Caco-2 (cell line): Measurements from ENCODE around the gene PLCB4. TPM values are rescaled to one million over a fixed set of nuclear protein-coding genes. Genes with fewer than 3 reads are reported as not detected.

Experiments used
- BruUV-seq: library from RNA; stranded (reverse); fragments of 400-500 nt; replicated peaks from 2 replicates; lab custom pipeline; 2021; lab: Mats Ljungman, UMichigan
- CTCF ChIA-PET: fragments of 300-600 bp; sonication (Branson Sonifier 250); formaldehyde crosslinking; loops from one replicate; lab custom pipeline; 2022; ENCODE audit warnings: antibody characterized with exemption; lab: Charles Lee
- POLR2A ChIA-PET: fragments of 300-600 bp; sonication (Branson Sonifier 250); formaldehyde crosslinking; loops from one replicate; lab custom pipeline; 2022; ENCODE audit warnings: antibody characterized with exemption; lab: Charles Lee
- DNase-seq, 2 experiments: peaks; one replicate each; pipeline versions ENCODE4 v3.0.0 to v3.0.0-alpha.2; 2020 to 2022
- H3K27me3 ChIP-seq: replicated peaks from 2 replicates; pipeline ENCODE4 v1.6.0; 2011; ENCODE audit warnings: low read length; ENCODE audit not compliant: control insufficient read depth, insufficient read depth
- H3K36me3 ChIP-seq: 2 replicates; pipeline ENCODE4 v1.5.1; 2011; ENCODE audit warnings: low read length; ENCODE audit not compliant: control insufficient read depth, insufficient read depth
- H3K4me1 ChIP-seq: fragments of 250-450 bp; sonication (Bioruptor Pico); 2 replicates; pipeline ENCODE4 v1.5.1; 2020; ENCODE audit warnings: mild to moderate bottlenecking
- H3K4me3 ChIP-seq: 2 replicates; pipeline ENCODE4 v1.5.1; 2011; ENCODE audit warnings: low read depth, mild to moderate bottlenecking, control low read depth, low read length
- H3K9me3 ChIP-seq: fragments of 250-450 bp; sonication (Bioruptor Pico); 2 replicates; pipeline ENCODE4 v1.5.1; 2020; ENCODE audit warnings: mild to moderate bottlenecking, moderate library complexity
- H3K27ac Mint-ChIP-seq: one replicate; pipeline ENCODE4 v1.8.0; 2022; ENCODE audit warnings: mixed read lengths; ENCODE audit not compliant: unreplicated experiment
- H3K27me3 Mint-ChIP-seq: one replicate; pipeline ENCODE4 v1.8.0; 2022; ENCODE audit warnings: mixed read lengths; ENCODE audit not compliant: insufficient read depth, unreplicated experiment
- H3K36me3 Mint-ChIP-seq: one replicate; pipeline ENCODE4 v1.8.0; 2022; ENCODE audit warnings: mild to moderate bottlenecking, mixed read lengths; ENCODE audit not compliant: insufficient read depth, unreplicated experiment
- H3K4me1 Mint-ChIP-seq: one replicate; pipeline ENCODE4 v1.8.0; 2022; ENCODE audit warnings: low read depth, mixed read lengths; ENCODE audit not compliant: unreplicated experiment
- H3K4me3 Mint-ChIP-seq: one replicate; pipeline ENCODE4 v1.8.0; 2022; ENCODE audit warnings: mild to moderate bottlenecking, moderate library complexity, mixed read lengths; ENCODE audit not compliant: unreplicated experiment
- H3K9me3 Mint-ChIP-seq: one replicate; pipeline ENCODE4 v1.8.0; 2022; ENCODE audit warnings: mixed read lengths; ENCODE audit not compliant: unreplicated experiment
- CTCF ChIP-seq, 2 experiments: fragments of 200-600 bp in 1 of 2; IDR thresholded peaks; 1 replicate in 1 of 2; 2 replicates in 1 of 2; pipeline versions ENCODE4 v1.5.1 to v1.8.0; 2011 to 2022; ENCODE audit warnings: antibody characterized with exemption in 1 of 2, control low read depth in 1 of 2, inconsistent platforms in 1 of 2, low read depth in 1 of 2, low read length in 1 of 2, mild to moderate bottlenecking in 1 of 2, moderate library complexity in 1 of 2; ENCODE audit not compliant: insufficient read depth in 1 of 2, severe bottlenecking in 1 of 2, unreplicated experiment in 1 of 2
- intact Hi-C: fragments of 100-400 bp; cut with micrococcal nuclease; formaldehyde crosslinking; loops from one replicate; pipeline ENCODE4 v1.10.0; 2022; ENCODE audit not compliant: unreplicated experiment
- total RNA-seq: library from RNA; stranded (reverse); gene quantifications from 2 replicates; pipeline ENCODE4 v1.2.3, GENCODE V29; 2022

PLCB4 gene
- total RNA-seq, 1 experiment from 2014 or later = 3.0 TPM

GRCh38 chr20:9508696-9509178 lies 439.9 kb downstream of the PLCB4 start:
- no peaks in the 10 kb centered on the region for H3K4me1 ChIP-seq
- Mint-ChIP-seq H3K4me3 (no peak overlapping the region), H3K36me3 (no peaks in the 10 kb centered on the region), H3K27ac (no peak overlapping the region), H3K27me3 (peaks cover 4% of the 10 kb centered on the region), H3K4me1 (no peaks in the 10 kb centered on the region), H3K9me3 (no peaks in the 10 kb centered on the region)
- H3K9me3 ChIP-seq = no peaks in the 10 kb centered on the region
- POLR2A ChIA-PET = no interaction called here
- CTCF ChIA-PET = no interaction called here
- TF ChIP-seq CTCF (IDR thresholded peaks at IDR 0.05; ENCODE audit: insufficient read depth in 1 of 2, low read depth in 1 of 2, low read length in 1 of 2, severe bottlenecking in 1 of 2, unreplicated experiment in 1 of 2) = no peak
- intact Hi-C loops = no loop called here
- H3K4me3 ChIP-seq = no peak overlapping the region
- H3K27me3 ChIP-seq = no peaks in the 10 kb centered on the region; the same call in 1 of the 2 replicates
- DNase-seq = no peak
- H3K36me3 ChIP-seq = no peaks in the 10 kb centered on the region
- no TSS peak for BruUV-seq

- Histone ChIP-seq H3K4me1 (no peaks in the 10 kb centered on the region), H3K27me3 (no peaks in the 10 kb centered on the region; the same call in 1 of the 2 replicates), H3K36me3 (no peaks in the 10 kb centered on the region), H3K4me3 (no peak overlapping the region), H3K9me3 (no peaks in the 10 kb centered on the region)
- POLR2A ChIA-PET = no interaction called here
- CTCF ChIA-PET = interaction anchor here (0.7 kb wide), 1 partner anchor 468 kb away, joined by 4 read pairs; no protein-coding TSS in a partner anchor
- Mint-ChIP-seq H3K4me3 (no peak overlapping the region), H3K4me1 (no peaks in the 10 kb centered on the region), H3K9me3 (no peaks in the 10 kb centered on the region), H3K36me3 (no peaks in the 10 kb centered on the region), H3K27ac (no peak overlapping the region), H3K27me3 (peaks cover 4% of the 10 kb centered on the region)
- TF ChIP-seq CTCF (IDR thresholded peaks at IDR 0.05; ENCODE audit: insufficient read depth in 1 of 2, low read depth in 1 of 2, low read length in 1 of 2, severe bottlenecking in 1 of 2, unreplicated experiment in 1 of 2) = no peak
- BruUV-seq = no TSS peak
- intact Hi-C loops = no loop called here
- DNase-seq = no peak
Observed at GRCh38 chr20:9509246-9509645, 440.4 kb downstream of the PLCB4 start.

GRCh38 chr20:9510911-9511310 lies 442.0 kb downstream of the PLCB4 start:
- no TSS peak for BruUV-seq
- CTCF ChIA-PET = no interaction called here
- no peak overlapping the region for H3K27ac Mint-ChIP-seq
- H3K4me1 ChIP-seq = no peaks in the 10 kb centered on the region
- POLR2A ChIA-PET = no interaction called here
- H3K4me3 Mint-ChIP-seq = no peak overlapping the region
- intact Hi-C loops = loop anchor here (5.0 kb wide), 1 partner anchor 101 kb away; no protein-coding TSS in a partner anchor
- no peak overlapping the region for H3K4me3 ChIP-seq
- H3K9me3 Mint-ChIP-seq = no peaks in the 10 kb centered on the region
- H3K9me3 ChIP-seq = no peaks in the 10 kb centered on the region
- no peak for TF ChIP-seq CTCF (IDR thresholded peaks at IDR 0.05; ENCODE audit: insufficient read depth in 1 of 2, low read depth in 1 of 2, low read length in 1 of 2, severe bottlenecking in 1 of 2, unreplicated experiment in 1 of 2)
- H3K27me3 ChIP-seq = no peaks in the 10 kb centered on the region
- no peak for DNase-seq
- no peaks in the 10 kb centered on the region for H3K36me3 ChIP-seq
- no peaks in the 10 kb centered on the region for H3K4me1 Mint-ChIP-seq
- no peaks in the 10 kb centered on the region for H3K36me3 Mint-ChIP-seq
- peaks cover 8% of the 10 kb centered on the region for H3K27me3 Mint-ChIP-seq
